ENCODE data around the gene TBC1D17.

DNA sequence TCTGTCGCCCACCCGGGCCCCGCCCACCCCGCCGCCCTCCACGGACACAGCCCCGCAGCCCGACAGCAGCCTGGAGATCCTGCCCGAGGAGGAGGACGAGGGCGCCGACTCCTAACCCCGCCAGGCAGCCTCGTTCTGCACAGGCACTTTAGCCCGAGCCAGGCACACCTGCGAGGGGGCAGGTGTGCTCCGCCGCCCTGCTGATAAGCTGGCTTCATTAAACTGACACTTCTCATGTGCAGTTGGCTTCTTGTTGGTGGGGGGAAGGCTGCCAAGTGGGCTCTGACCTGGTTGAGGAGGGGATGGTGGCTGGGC lies 11.0 kb downstream of the TBC1D17 start:
- TF ChIP-seq EZH2 (IDR thresholded peaks at IDR 0.05; ENCODE audit: insufficient read depth, poor library complexity, severe bottlenecking), result no peak
- TF ChIP-seq EZH2phosphoT487 (IDR thresholded peaks at IDR 0.05; ENCODE audit: insufficient read depth, low read depth), result no peak

All from GM23248 (cell line).